HS-27A (cell line): ENCODE results near the gene ZNF385D.

Experiments used
- DNase-seq: peaks from one replicate; pipeline ENCODE4 v3.0.0-alpha.2; 2012; ENCODE audit warnings: low read depth, missing footprints

The ZNF385D gene

DNA sequence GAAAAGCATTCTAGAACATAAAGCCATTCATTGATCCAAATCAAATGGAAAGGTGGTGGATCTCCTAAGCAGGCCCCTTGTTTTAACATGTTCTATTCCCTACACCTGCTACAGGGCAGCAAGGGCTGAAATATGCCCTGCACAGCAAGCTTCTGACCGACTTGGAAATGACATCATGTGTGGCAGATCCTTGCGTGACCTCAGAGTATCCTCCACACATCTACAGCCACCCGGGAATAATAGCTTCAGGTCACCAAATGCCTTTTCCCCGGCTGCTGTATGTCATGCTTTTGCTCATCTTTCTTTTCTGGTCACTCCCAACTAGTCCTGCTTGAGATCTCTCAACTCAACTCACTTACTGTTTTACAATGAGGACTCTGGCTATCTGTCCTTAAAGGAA, 158.2 kb downstream of the ZNF385D start:
- DNase-seq, result no peak

GRCh38 chr3:21587894-21588293, 163.1 kb downstream of the ZNF385D start:
- no peak for DNase-seq

- no peak for DNase-seq
Measured at GRCh38 chr3:21585216-21585740, 165.7 kb downstream of the ZNF385D start.

- no peak for DNase-seq
Measured at GRCh38 chr3:21573291-21573690, 177.7 kb downstream of the ZNF385D start.

DNA sequence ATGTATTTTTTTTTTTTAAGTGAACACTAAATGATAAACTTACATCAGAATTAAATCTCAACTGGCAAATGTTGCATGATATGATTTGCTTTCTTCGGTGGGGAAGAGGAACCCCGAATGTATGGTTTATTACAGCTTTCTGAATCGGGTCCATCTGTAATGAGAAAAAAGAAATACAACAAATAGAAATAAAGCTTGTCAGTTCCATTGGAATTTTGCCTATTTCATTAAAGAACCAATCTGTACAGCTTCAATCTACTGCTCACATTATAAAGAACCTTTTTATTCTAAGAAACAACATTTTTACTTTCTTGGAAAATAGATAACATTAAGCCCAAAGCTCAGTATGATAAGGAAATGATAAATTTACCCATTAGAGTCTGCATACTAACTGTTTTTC, 186.5 kb downstream of the ZNF385D start:
- no peak for DNase-seq

DNA sequence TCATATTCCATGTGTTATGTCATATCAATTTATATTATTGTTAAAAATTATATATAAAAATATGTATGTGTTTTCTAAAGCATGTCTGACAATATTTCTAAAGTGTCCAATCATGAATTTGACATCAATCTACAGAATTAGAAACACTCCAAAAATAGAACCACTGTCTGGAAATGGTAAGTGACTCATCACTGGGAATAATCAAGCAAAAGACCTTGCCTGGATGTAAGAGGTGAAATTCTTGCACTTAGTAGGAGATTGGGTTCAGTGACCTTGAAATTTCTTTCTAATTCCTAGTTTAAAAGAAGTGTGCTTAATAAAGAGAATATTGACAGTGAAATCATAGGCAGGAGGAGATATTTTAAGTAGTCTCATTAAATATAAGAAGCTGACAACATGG, 188.8 kb downstream of the ZNF385D start:
- DNase-seq, result no peak

GRCh38 chr3:21561472-21561871, 189.5 kb downstream of the ZNF385D start:
- no peak for DNase-seq

DNA sequence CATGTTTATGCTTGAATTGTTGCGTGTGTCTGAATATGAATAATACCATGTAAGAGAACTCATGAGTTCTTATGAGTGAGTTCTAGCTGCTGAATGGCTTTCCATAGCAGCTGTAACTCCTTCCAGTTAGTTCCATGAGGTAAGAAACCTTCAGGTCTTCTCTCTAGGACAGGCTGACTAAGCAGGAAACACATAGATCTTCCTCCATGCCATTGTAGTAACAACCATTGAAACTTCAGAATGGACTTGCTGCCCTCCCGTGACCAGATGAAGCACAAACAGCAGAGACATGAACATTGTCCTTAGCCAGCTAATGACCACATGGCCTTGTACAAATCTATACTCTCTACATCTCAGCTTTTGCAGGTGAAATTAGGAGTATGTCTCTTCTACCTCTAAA, 200.0 kb downstream of the ZNF385D start:
- peak; percentile 38 for DNase-seq

- DNase-seq, result no peak
Measured at GRCh38 chr3:21544076-21544462, 206.9 kb downstream of the ZNF385D start.

GRCh38 chr3:21543380-21544075, 207.5 kb downstream of the ZNF385D start:
- no peak for DNase-seq

DNA sequence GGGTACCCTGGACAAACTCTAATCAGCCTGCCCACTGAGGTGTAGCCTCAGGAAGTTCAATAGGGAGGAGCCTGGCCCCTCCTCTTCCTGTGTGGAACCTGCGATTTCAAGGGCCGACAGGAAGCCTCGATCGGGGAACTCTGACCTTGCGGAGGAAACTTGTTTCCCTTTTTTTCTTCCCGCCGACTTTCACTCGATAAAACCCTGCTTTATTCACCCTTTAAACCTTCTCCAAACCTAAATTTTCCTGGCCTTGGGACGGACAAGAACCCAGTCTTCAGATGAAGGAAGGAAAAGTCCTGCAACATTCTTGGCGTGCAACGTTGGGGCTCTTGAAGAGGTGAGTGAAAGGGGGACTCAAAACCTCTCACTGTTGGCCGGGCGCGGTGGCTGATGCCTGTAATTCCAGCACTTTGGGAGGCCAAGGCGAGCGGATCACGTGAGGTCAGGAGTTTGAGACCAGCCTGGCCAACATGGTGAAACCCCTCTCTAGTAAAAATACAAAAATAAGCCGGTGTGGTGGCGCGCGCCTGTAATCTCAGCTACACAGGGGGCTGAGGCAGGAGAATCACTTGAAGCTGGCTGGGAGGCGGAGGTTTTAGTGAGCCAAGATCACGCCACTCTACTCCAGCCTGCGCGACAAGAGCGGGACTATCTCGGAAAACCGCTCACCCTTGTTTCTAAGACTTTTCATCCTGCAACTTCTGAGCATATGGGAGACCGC, 208.2 kb downstream of the ZNF385D start:
- DNase-seq, result no peak

DNA sequence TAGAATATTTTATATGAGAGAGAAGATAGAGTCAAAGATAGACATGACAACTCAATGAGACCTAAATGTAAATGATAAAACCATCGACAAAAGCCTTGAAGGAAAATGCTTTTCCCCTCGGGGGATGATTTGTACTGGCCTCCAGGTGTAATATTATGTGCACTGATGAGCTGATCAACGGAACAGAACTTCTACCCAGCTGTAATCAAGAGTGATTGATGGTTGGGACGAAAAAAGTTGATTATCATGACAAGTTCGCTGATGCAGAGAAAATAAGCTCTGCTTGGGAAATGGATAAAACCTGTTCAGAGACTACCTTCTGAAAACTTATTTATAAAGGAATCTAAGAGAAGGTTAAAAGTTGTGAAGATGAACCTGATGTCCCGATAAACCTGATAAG, 210.7 kb downstream of the ZNF385D start:
- DNase-seq, result no peak

DNA sequence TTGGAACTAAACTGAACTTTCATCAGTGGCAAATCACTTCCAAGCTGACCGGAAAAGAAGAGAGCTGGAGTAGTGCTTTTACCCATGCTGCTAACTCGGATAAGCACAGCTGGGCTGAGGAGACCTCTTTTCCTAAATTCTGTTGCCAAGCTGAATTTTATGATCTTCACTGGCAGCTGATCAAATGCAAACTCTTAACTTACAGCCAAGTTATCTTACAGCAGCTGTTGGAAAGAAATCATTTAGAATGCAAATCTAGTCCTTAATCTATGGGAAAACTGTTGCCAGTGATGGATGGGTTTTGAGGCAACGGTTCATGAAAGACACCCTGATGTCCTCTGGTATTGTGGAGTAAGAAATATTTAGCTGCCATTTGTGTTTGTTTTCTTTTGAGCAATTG, 216.5 kb downstream of the ZNF385D start:
- no peak for DNase-seq

DNA sequence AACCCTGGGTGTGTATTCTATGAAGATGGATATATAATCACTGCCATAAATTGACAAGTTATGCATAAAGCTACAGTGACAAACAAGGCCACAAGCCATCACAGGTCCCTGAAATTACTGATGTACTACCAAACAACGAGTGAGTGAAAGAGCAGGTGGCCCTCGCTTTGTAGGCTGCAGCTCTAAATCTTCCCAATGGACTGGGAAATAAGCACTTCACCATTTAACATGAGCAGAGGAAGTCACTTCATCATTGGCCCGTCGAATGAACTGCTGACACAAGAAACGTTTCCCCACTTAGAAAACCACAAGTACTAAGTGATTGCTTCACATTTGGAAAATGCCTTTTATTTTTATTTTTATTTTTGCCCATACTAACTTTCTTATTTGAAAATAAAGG, 218.0 kb downstream of the ZNF385D start:
- no peak for DNase-seq

DNA sequence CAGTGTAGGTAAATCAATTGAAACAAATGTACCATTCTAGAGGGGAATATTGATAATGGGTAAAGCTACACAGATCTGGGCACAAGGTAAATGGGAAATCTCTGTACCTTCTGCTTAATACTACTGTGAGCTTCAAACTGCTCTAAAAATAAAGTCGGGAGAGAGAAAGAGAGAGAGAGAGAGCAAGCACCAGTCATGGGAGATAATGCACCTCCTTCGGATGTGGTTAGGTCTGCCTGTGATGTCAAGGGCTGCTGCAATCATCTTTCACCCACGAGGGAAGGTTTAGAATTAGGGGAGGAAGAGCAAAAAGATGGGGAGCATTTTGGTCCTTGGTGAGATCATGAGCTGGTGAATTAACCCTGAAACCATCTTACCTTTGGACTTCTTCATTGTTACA, 219.1 kb downstream of the ZNF385D start:
- no peak for DNase-seq

GRCh38 chr3:21528291-21528995, 222.6 kb downstream of the ZNF385D start:
- no peak for DNase-seq

- no peak for DNase-seq
Measured at GRCh38 chr3:21526461-21526860, 224.5 kb downstream of the ZNF385D start.

GRCh38 chr3:21524133-21524532, 226.9 kb downstream of the ZNF385D start:
- DNase-seq, result no peak

- no peak for DNase-seq
Measured at GRCh38 chr3:21520106-21520963, 230.7 kb downstream of the ZNF385D start.

GRCh38 chr3:21517184-21517583, 233.8 kb downstream of the ZNF385D start:
- no peak for DNase-seq

- no peak for DNase-seq
Measured at GRCh38 chr3:21515417-21515816, 235.6 kb downstream of the ZNF385D start.
